PFSK-1 (cell line): ENCODE measurements around the gene DNM3.

Experiments used
- FOXP2 ChIP-seq: optimal IDR thresholded peaks from 2 replicates; pipeline ENCODE3; 2011; ENCODE audit warnings: borderline replicate concordance, control low read depth, inconsistent platforms; ENCODE audit not compliant: insufficient read depth; ENCODE audit errors: extremely low read length, extremely low read depth
- POLR2AphosphoS5 ChIP-seq: IDR thresholded peaks from 2 replicates; pipeline ENCODE4 v1.6.1; 2012; ENCODE audit warnings: low read depth, mild to moderate bottlenecking, control low read depth, low read length, moderate library complexity
- SIN3A ChIP-seq: IDR thresholded peaks from 2 replicates; pipeline ENCODE4 v1.6.1; 2012; ENCODE audit warnings: mild to moderate bottlenecking, low read length, moderate library complexity, borderline replicate concordance; ENCODE audit not compliant: insufficient read depth
- TAF1 ChIP-seq: IDR thresholded peaks from 2 replicates; pipeline ENCODE4 v1.6.1; 2012; ENCODE audit warnings: low read length, control low read depth, borderline replicate concordance; ENCODE audit not compliant: insufficient read depth
- TF ChIP-seq, protein P1 (sequence below), 2 experiments: IDR thresholded peaks; 2 replicates each; pipeline versions ENCODE4 v1.6.1 to v1.8.0; 2011 to 2012; ENCODE audit warnings: low read depth in 2 of 2, low read length in 2 of 2, control low read depth in 1 of 2, inconsistent platforms in 1 of 2, mild to moderate bottlenecking in 1 of 2, moderate library complexity in 1 of 2; ENCODE audit not compliant: insufficient read depth in 1 of 2

Gene DNM3

GRCh38 chr1:172137703-172138454 lies 296.6 kb downstream of the DNM3 start:
- TF ChIP-seq FOXP2 (no peak), POLR2AphosphoS5 (peak; percentile 22; the same call in 1 of the 2 replicates)

- TF ChIP-seq, protein P1, sequence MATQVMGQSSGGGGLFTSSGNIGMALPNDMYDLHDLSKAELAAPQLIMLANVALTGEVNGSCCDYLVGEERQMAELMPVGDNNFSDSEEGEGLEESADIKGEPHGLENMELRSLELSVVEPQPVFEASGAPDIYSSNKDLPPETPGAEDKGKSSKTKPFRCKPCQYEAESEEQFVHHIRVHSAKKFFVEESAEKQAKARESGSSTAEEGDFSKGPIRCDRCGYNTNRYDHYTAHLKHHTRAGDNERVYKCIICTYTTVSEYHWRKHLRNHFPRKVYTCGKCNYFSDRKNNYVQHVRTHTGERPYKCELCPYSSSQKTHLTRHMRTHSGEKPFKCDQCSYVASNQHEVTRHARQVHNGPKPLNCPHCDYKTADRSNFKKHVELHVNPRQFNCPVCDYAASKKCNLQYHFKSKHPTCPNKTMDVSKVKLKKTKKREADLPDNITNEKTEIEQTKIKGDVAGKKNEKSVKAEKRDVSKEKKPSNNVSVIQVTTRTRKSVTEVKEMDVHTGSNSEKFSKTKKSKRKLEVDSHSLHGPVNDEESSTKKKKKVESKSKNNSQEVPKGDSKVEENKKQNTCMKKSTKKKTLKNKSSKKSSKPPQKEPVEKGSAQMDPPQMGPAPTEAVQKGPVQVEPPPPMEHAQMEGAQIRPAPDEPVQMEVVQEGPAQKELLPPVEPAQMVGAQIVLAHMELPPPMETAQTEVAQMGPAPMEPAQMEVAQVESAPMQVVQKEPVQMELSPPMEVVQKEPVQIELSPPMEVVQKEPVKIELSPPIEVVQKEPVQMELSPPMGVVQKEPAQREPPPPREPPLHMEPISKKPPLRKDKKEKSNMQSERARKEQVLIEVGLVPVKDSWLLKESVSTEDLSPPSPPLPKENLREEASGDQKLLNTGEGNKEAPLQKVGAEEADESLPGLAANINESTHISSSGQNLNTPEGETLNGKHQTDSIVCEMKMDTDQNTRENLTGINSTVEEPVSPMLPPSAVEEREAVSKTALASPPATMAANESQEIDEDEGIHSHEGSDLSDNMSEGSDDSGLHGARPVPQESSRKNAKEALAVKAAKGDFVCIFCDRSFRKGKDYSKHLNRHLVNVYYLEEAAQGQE (IDR thresholded peaks at IDR 0.05; ENCODE audit: insufficient read depth in 1 of 2, low read depth in 2 of 2, low read length in 2 of 2), result no peak
- TF ChIP-seq TAF1 (no peak), FOXP2 (no peak), SIN3A (no peak), POLR2AphosphoS5 (no peak)
Observed at GRCh38 chr1:172138634-172139033, 297.3 kb downstream of the DNM3 start.

DNA sequence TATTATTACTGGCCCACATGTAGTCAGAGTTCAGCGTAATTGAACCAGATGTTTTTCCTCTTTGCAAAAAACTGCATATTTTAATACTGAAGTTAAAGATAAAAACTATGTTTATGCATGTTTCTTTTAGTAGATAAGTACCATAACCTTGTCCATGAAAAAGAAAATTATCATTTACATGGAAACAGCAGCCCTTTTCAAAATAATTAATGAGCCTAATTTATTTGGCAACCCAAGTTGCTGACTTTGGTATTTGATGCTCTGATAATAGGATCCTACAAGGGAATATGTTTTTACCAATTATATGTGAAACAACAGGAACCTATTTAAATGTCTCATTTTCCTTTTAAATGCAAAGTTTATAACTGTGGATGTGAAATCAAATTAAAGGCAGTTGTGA lies 297.9 kb downstream of the DNM3 start:
- no peak for TF ChIP-seq SIN3A
- TF ChIP-seq, protein P1 (IDR thresholded peaks at IDR 0.05; ENCODE audit: insufficient read depth in 1 of 2, low read depth in 2 of 2, low read length in 2 of 2), result no peak
- TF ChIP-seq POLR2AphosphoS5, result no peak
- TF ChIP-seq TAF1, result no peak
- TF ChIP-seq FOXP2, result no peak

DNA sequence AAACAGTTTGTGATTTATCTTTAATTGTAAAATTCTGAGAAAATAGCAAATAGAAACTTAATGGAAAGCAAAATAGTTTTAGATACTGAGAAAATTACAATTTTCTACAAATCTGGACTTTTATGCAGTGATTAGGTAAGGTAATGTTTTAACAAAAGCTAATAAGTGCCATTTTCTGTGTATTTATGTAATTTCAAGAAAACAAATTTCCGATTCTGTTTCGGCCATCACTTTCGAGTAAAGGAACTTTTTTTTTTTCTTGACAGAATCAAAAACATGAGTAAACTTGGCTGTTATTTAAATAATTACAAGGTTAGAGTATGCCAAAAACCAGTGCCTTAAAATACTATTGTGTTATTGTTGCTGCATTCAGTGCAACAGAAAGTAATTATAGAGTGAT lies 298.8 kb downstream of the DNM3 start:
- TF ChIP-seq POLR2AphosphoS5 (no peak), SIN3A (no peak), FOXP2 (no peak)

- TF ChIP-seq, protein P1 (IDR thresholded peaks at IDR 0.05; ENCODE audit: insufficient read depth in 1 of 2, low read depth in 2 of 2, low read length in 2 of 2), result no peak
- TF ChIP-seq POLR2AphosphoS5, result no peak
Observed at GRCh38 chr1:172140591-172140990, 299.3 kb downstream of the DNM3 start.

GRCh38 chr1:172141341-172141881 lies 300.1 kb downstream of the DNM3 start:
- TF ChIP-seq TAF1 (no peak), POLR2AphosphoS5 (no peak), FOXP2 (no peak), SIN3A (no peak)
- TF ChIP-seq, protein P1 (IDR thresholded peaks at IDR 0.05; ENCODE audit: insufficient read depth in 1 of 2, low read depth in 2 of 2, low read length in 2 of 2), result no peak
